Astrocyte of the cerebellum (primary cell): Measurements from ENCODE around the gene ASH1L.

Experiments used
- DNase-seq: peaks from one replicate; pipeline ENCODE4 v3.0.0-alpha.2; 2011; ENCODE audit warnings: low read depth
- H3K4me3 ChIP-seq: 2 replicates; pipeline ENCODE4 v1.5.1; 2011; ENCODE audit warnings: mild to moderate bottlenecking, low read depth, low read length, moderate library complexity
- in situ Hi-C: cut with HindIII; loops from 2 replicates; pipeline ENCODE4 v1.10.0; 2017; ENCODE audit warnings: low sequenced_read_pairs
- TF ChIP-seq, protein P1 (sequence below): IDR thresholded peaks from 2 replicates; pipeline ENCODE4 v1.5.1; 2012; ENCODE audit warnings: low read length, low read depth, moderate library complexity, mild to moderate bottlenecking; ENCODE audit errors: missing control alignments

ASH1L gene

DNA sequence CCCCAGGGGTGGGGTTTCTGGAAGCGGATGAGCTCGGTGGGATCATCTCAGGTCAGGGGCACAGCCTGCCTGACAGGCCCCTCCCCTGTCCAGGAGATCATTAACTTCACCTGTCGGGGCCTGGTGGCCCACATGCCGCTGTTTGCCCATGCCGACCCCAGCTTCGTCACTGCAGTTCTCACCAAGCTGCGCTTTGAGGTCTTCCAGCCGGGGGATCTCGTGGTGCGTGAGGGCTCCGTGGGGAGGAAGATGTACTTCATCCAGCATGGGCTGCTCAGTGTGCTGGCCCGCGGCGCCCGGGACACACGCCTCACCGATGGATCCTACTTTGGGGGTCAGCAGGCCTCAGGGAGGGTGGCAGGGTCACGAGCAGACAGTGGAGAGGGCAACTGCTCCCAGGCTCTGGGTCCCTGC, 277.0 kb downstream of the ASH1L start:
- TF ChIP-seq, protein P1, sequence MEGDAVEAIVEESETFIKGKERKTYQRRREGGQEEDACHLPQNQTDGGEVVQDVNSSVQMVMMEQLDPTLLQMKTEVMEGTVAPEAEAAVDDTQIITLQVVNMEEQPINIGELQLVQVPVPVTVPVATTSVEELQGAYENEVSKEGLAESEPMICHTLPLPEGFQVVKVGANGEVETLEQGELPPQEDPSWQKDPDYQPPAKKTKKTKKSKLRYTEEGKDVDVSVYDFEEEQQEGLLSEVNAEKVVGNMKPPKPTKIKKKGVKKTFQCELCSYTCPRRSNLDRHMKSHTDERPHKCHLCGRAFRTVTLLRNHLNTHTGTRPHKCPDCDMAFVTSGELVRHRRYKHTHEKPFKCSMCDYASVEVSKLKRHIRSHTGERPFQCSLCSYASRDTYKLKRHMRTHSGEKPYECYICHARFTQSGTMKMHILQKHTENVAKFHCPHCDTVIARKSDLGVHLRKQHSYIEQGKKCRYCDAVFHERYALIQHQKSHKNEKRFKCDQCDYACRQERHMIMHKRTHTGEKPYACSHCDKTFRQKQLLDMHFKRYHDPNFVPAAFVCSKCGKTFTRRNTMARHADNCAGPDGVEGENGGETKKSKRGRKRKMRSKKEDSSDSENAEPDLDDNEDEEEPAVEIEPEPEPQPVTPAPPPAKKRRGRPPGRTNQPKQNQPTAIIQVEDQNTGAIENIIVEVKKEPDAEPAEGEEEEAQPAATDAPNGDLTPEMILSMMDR, result no peak
- no peak overlapping the region for H3K4me3 ChIP-seq
- in situ Hi-C loops, result no loop called here
- DNase-seq, result no peak
